Urothelium cell line (cell line): ENCODE data around the gene PLVAP.

Source experiments
- DNase-seq: peaks from one replicate; pipeline ENCODE4 v3.0.0; 2011; ENCODE audit warnings: low spot score, mixed read lengths
- FAIRE-seq: peaks from 2 replicates; lab custom pipeline; 2011; peaks lifted over from hg19 to GRCh38; lab: Jason Lieb, UNC

The PLVAP gene

GRCh38 chr19:17324357-17325114 is 52.6 kb downstream of the PLVAP start:
- DNase-seq (no peak), FAIRE-seq (no peak)

- no peak for DNase-seq
- FAIRE-seq: no peak
Measured at GRCh38 chr19:17323964-17324332, 53.2 kb downstream of the PLVAP start.

- no peak for FAIRE-seq
- DNase-seq: no peak
Measured at GRCh38 chr19:17323300-17323963, 53.7 kb downstream of the PLVAP start.

GRCh38 chr19:17322854-17323253 is 54.3 kb downstream of the PLVAP start:
- FAIRE-seq (no peak), DNase-seq (no peak)

GRCh38 chr19:17321655-17322489 is 55.3 kb downstream of the PLVAP start:
- FAIRE-seq (no peak), DNase-seq (no peak)

GRCh38 chr19:17320435-17320834 is 56.7 kb downstream of the PLVAP start:
- DNase-seq (no peak), FAIRE-seq (no peak)

- DNase-seq (no peak), FAIRE-seq (no peak)
Measured at GRCh38 chr19:17319473-17320238, 57.5 kb downstream of the PLVAP start.

GRCh38 chr19:17318966-17319365 is 58.2 kb downstream of the PLVAP start:
- FAIRE-seq (no peak), DNase-seq (no peak)

- no peak for DNase-seq
Measured at GRCh38 chr19:17314007-17314593, 63.0 kb downstream of the PLVAP start.

GRCh38 chr19:17312189-17313113 is 64.7 kb downstream of the PLVAP start:
- FAIRE-seq (no peak), DNase-seq (no peak)

More at GRCh38 chr19:17314007-17314593, 63.0 kb downstream of the PLVAP start:
- FAIRE-seq: no peak

GRCh38 chr19:17311455-17312188 is 65.5 kb downstream of the PLVAP start:
- FAIRE-seq (no peak), DNase-seq (no peak)

GRCh38 chr19:17309965-17310461 is 67.1 kb downstream of the PLVAP start:
- DNase-seq: no peak
- no peak for FAIRE-seq

- DNase-seq: peak; percentile 91
- FAIRE-seq: peak; percentile 85
Measured at GRCh38 chr19:17309198-17309964, 67.8 kb downstream of the PLVAP start, which contains the start of gene DDA1. TSS of gene DDA1 (plus strand) at chr19:17309563. CDS start at chr19:17309655, 92 bp downstream.

- FAIRE-seq: no peak
- DNase-seq: no peak
Measured at GRCh38 chr19:17307876-17308377, 69.2 kb downstream of the PLVAP start.

GRCh38 chr19:17306285-17306714 is 70.8 kb downstream of the PLVAP start:
- no peak for FAIRE-seq
- DNase-seq: no peak

- no peak for FAIRE-seq
- DNase-seq: peak; percentile 88
Measured at GRCh38 chr19:17305517-17306284, 71.4 kb downstream of the PLVAP start, which contains the start of gene MRPL34. TSS of gene MRPL34 (plus strand) at chr19:17305872. CDS start at chr19:17305893, 21 bp downstream.

GRCh38 chr19:17305216-17305516 is 72.0 kb downstream of the PLVAP start:
- peak; percentile 59 for FAIRE-seq

More at GRCh38 chr19:17305216-17305516, 72.0 kb downstream of the PLVAP start:
- no peak for DNase-seq
